Amniotic stem cell (primary cell): ENCODE results near the gene ACTN1.

Experiments used
- DNase-seq: peaks from one replicate; lab custom pipeline; 2025; lab: John Stamatoyannopoulos, UW

The ACTN1 gene

DNA sequence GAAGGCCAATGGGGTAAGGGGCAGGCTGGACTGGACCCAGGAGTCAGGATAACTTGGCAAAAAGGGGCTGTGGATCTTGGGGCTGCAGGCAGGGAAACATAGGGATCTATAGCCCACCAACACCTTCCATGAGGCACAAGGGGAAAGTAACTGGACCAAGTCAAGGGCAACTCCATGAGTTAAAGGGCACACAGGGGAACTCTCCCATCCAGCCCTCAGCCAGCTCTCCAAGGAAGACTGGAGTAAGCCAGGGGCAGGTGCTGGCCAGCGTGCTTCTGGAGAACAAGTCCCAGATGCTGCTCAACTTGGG is 154.9 kb downstream of the ACTN1 start:
- no peak for DNase-seq
